GM10248 (cell line): ENCODE data around the gene PLAC1.
A peak's percentile ranks its signal among the peaks of the same experiment; 100 is the strongest.

Source experiments
- CTCF ChIA-PET: fragments of 300-600 bp; sonication (Branson Sonifier 250); formaldehyde crosslinking; extraction: SDS; loops from one replicate; lab custom pipeline; 2021; ENCODE audit warnings: antibody characterized with exemption; lab: Yijun Ruan, JAX
- POLR2A ChIA-PET: fragments of 350-650 bp; sonication (Branson Sonifier 250); formaldehyde crosslinking; extraction: SDS; loops from one replicate; lab custom pipeline; 2020; ENCODE audit warnings: antibody characterized with exemption; lab: Yijun Ruan, JAX
- DNase-seq: peaks from one replicate; pipeline ENCODE4 v3.0.0; 2012; ENCODE audit errors: extremely low spot score
- TF ChIP-seq, protein P1 (sequence below): IDR thresholded peaks from 2 replicates; pipeline ENCODE4 v1.5.1; 2012; ENCODE audit warnings: mild to moderate bottlenecking, low read depth; ENCODE audit errors: extremely low read depth, missing control alignments, control extremely low read depth

Gene PLAC1

DNA sequence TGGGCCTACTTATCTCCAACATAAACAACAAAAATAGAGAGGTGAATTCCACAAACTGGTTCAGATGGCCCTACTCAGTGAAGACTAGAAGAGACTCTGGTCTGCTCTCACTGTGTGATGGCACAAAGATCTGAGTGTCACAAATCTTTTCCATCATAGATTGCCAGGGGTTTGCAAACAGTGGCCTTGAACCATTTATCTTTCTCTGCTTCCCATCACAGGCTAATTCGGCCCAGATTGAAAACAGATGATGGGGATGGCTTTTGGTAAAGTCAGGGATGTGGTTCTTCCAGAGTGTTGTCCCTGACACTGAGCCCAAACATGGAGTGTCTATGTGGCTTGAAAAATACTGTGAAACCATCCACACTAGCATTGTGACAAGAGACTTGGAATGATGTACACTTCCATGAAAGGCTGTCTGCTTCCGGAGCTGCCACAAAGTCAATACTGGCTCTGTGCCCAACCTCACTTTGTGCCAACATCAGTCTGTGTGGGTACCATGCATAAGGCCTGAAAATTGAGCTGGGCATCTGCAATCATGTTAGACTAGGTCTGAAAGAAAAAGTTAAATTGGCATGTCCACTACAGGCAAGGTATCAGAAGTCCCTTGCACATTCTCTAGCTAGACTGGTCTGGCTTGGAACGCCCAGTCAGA lies 25.2 kb upstream of the PLAC1 start:
- CTCF ChIA-PET = no interaction called here
- POLR2A ChIA-PET = no interaction called here
- TF ChIP-seq, protein P1, sequence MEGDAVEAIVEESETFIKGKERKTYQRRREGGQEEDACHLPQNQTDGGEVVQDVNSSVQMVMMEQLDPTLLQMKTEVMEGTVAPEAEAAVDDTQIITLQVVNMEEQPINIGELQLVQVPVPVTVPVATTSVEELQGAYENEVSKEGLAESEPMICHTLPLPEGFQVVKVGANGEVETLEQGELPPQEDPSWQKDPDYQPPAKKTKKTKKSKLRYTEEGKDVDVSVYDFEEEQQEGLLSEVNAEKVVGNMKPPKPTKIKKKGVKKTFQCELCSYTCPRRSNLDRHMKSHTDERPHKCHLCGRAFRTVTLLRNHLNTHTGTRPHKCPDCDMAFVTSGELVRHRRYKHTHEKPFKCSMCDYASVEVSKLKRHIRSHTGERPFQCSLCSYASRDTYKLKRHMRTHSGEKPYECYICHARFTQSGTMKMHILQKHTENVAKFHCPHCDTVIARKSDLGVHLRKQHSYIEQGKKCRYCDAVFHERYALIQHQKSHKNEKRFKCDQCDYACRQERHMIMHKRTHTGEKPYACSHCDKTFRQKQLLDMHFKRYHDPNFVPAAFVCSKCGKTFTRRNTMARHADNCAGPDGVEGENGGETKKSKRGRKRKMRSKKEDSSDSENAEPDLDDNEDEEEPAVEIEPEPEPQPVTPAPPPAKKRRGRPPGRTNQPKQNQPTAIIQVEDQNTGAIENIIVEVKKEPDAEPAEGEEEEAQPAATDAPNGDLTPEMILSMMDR = no peak
- no peak for DNase-seq

DNA sequence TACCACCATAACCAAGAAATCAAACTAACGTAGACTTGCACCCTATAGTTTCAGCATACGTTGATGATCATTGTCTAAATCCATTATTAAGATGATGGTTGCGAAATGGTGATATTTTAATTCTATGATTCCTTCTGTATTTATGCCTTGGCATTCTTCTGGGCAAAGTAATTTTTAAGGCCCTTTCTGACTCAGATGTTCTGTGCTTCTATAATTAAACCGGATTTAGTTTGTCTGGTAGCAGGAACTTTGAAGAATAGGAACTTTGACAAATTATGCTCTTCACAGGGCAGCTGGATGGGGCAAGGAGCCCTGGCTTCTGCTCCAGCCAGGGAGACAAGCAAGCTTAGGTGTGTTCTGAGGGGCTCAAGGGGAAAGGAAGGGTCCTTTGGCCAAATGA lies 23.8 kb upstream of the PLAC1 start:
- TF ChIP-seq, protein P1 = no peak
- DNase-seq = no peak
- POLR2A ChIA-PET = no interaction called here
- CTCF ChIA-PET = no interaction called here

DNA sequence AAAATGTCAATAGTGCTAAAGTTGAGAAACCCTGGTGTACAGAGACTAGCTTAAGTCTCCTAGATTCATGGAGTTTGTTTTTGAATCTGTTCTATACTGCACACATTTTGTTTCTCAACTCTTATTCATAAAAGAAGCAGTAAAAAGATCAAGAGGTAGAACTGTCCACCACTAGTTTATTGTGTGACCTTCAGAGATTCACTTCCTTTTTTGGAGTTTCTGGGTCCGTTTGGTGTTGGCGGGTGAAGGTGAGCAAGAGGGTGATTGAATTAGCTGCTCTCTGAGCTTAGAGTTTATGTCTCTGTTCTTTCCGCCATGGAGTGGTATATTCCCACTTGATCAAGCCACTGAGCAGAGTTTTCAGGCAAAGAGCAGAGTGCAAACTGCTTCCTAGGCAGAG lies 21.4 kb upstream of the PLAC1 start:
- DNase-seq = peak; percentile 35
- POLR2A ChIA-PET = no interaction called here
- TF ChIP-seq, protein P1 = no peak
- CTCF ChIA-PET = no interaction called here

DNA sequence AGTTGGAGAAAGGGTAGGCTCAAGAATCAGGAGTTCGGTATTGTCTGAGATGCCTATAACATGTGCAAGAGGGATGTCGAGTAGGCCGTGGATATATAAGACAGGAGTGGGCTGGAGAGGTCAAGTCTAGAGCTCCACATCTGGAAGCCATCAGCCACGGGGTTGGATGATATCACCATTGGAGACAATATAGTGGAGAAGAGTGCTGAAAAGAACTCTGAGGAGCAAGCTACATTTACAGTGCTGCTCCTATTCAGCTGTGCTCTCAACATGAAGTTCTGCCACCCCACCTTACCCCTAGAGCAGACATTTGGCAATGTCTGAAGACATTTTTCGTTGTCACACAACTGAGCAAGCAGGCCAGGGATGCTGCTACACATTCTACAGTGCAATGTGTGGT lies 20.9 kb upstream of the PLAC1 start:
- ChIA-PET POLR2A (no interaction called here), CTCF (no interaction called here)
- DNase-seq = no peak
- TF ChIP-seq, protein P1 = no peak

DNA sequence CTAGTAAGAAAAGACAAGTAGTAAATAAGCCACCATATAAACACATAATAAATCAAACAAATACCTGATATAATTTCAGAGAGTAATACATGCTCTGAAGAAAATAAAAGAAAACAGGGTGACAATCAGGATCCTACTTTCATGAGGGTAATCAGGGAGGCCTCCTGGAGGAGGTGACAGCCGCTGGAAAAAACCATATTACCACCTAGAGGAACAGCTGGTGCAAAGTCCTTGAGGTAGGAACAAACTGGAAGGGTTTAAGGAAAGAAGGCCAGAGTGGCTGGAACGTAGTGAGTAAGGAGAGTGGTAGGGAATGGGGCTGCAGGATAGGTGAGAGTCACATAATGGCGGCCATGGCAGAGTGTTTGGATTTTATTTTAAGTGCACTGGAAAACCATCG lies 19.1 kb upstream of the PLAC1 start:
- ChIA-PET POLR2A (no interaction called here), CTCF (no interaction called here)
- DNase-seq = no peak
- TF ChIP-seq, protein P1 = no peak

DNA sequence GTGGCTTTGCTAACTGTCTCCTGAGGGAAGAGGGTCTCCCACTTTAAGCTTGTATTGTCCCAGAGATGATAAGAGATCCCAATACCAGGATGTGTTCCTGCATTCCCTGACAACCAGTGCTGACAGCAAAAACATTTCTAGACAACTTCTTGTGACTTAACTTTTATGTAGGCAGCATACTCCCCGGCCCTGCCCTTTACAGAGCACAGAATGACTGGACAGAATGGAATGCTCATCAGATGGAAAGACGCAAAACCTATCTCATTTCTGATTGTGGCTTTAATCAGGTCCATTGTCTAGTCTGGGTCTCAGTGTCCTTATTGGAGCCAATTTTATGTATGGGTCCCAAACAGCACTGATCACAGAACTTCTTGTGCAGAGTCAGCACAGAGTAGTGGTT lies 18.2 kb upstream of the PLAC1 start:
- TF ChIP-seq, protein P1 = no peak
- ChIA-PET POLR2A (no interaction called here), CTCF (no interaction called here)
- no peak for DNase-seq
